HUES48 (cell line): ENCODE results near the gene SCCPDH.
"Not testable (repeated sequence)": the region's sequence is repeated elsewhere in the genome, so short reads cannot be mapped to it uniquely, and the experiment has no call there.

Experiments used
- H3K27ac ChIP-seq: one replicate; pipeline ENCODE4 v1.7.0; 2013; ENCODE audit warnings: low read depth, low read length, inconsistent platforms
- H3K27me3 ChIP-seq: 2 replicates; pipeline ENCODE4 v1.6.1; 2013; ENCODE audit warnings: mild to moderate bottlenecking, low read length; ENCODE audit not compliant: control insufficient read depth, insufficient read depth
- H3K36me3 ChIP-seq: 2 replicates; pipeline ENCODE4 v1.6.1; 2013; ENCODE audit warnings: low read length; ENCODE audit not compliant: control insufficient read depth, insufficient read depth
- H3K4me1 ChIP-seq: 2 replicates; pipeline ENCODE4 v1.6.1; 2013; ENCODE audit warnings: mild to moderate bottlenecking, low read length; ENCODE audit not compliant: control insufficient read depth, insufficient read depth
- H3K4me3 ChIP-seq: 2 replicates; pipeline ENCODE4 v1.5.1; 2013; ENCODE audit warnings: mild to moderate bottlenecking, low read depth, low read length
- H3K9ac ChIP-seq: 2 replicates; pipeline ENCODE4 v1.6.1; 2013; ENCODE audit warnings: mild to moderate bottlenecking, low read depth, low read length, moderate library complexity
- H3K9me3 ChIP-seq: 2 replicates; pipeline ENCODE4 v1.6.1; 2013; ENCODE audit warnings: low read length; ENCODE audit not compliant: control insufficient read depth, insufficient read depth

SCCPDH gene

GRCh38 chr1:246803883-246804282, 79.7 kb downstream of the SCCPDH start:
- no peaks in the 10 kb centered on the region; the same call in 1 of the 2 replicates for H3K4me1 ChIP-seq
- no peaks in the 10 kb centered on the region for H3K27me3 ChIP-seq
- H3K36me3 ChIP-seq: no peaks in the 10 kb centered on the region
- no peaks in the 10 kb centered on the region for H3K9me3 ChIP-seq
- H3K27ac ChIP-seq: no peak overlapping the region
- H3K9ac ChIP-seq: no peak overlapping the region
- no peak overlapping the region for H3K4me3 ChIP-seq

- Histone ChIP-seq H3K4me1 (no peaks in the 10 kb centered on the region), H3K4me3 (no peak overlapping the region), H3K36me3 (no peaks in the 10 kb centered on the region), H3K9me3 (no peaks in the 10 kb centered on the region), H3K27me3 (no peaks in the 10 kb centered on the region), H3K9ac (no peak overlapping the region), H3K27ac (no peak overlapping the region)
These were observed 81.0 kb downstream of the SCCPDH start for GRCh38 chr1:246805135-246805716.

DNA sequence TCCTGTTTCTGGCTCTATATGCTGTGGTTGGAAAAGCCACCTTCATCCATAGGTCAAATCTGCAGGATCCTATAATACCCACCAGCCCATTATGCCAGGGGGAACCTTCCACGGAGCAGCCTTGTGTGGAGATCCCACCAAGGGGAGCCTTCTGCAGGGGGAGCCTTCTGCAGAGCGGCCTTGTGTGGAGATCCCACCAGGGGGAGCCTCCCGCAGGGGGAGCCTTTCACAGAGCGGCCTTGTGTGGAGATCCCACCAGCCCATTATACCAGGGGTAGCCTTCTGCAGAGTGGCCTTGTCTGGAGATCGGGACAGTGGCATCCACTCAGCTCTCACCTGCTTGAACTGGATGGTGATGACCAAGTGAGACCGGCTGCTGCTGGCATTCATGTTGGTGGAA, 85.3 kb downstream of the SCCPDH start:
- Histone ChIP-seq H3K36me3 (no peaks in the 10 kb centered on the region), H3K27me3 (no peaks in the 10 kb centered on the region), H3K4me3 (no peak overlapping the region), H3K27ac (no peak overlapping the region), H3K9ac (no peak overlapping the region), H3K4me1 (peaks cover 9% of the 10 kb centered on the region; the same call in 1 of the 2 replicates), H3K9me3 (no peaks in the 10 kb centered on the region)

DNA sequence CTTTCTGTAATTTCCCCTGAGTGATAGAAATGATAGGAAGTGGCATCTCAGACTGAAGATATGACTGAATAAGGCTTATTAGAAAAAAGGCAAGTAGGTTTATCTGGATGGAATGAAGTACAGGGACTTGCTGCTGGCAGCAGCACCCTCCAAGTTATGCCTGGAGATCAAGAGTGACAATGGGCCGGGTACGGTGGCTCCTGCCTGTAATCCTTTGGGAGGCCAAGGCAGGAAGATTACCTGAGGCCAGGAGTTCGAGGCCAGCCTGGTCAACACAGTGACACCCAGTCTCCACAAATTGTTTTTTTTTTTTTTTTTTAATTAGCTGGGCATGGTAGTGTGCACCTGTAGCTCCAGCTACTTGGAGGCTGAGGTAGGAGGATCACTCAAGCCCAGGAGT, 87.8 kb downstream of the SCCPDH start:
- Histone ChIP-seq H3K9me3 (no peaks in the 10 kb centered on the region), H3K36me3 (no peaks in the 10 kb centered on the region), H3K27me3 (no peaks in the 10 kb centered on the region), H3K9ac (no peak overlapping the region), H3K4me1 (peaks cover 9% of the 10 kb centered on the region; the same call in 1 of the 2 replicates), H3K27ac (no peak overlapping the region), H3K4me3 (no peak overlapping the region)

DNA sequence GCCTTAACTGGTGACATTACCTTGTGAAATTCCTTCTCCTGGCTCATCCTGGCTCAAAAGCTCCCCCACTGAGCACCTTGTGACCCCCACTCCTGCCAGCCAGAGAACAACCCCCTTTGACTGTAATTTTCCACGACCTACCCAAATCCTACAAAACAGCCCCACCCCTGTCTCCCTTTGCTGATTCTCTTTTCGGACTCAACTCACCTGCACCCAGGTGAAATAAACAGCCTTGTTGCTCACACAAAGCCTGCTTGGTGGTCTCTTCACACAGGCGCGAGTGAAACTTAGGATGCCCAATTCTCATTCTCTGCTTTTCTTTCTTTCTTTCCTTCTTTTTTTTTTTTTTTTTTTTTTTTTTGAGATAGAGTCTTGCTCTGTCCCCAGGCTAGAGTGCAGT, 89.1 kb downstream of the SCCPDH start:
- H3K9ac ChIP-seq, H3K27ac ChIP-seq, H3K4me1 ChIP-seq, H3K36me3 ChIP-seq, H3K4me3 ChIP-seq, H3K9me3 ChIP-seq, H3K27me3 ChIP-seq: not testable (repeated sequence)

GRCh38 chr1:246814890-246815289, 90.7 kb downstream of the SCCPDH start:
- Histone ChIP-seq H3K4me1 (peaks cover 9% of the 10 kb centered on the region; the same call in 1 of the 2 replicates), H3K27me3 (no peaks in the 10 kb centered on the region), H3K9ac (no peak overlapping the region), H3K9me3 (no peaks in the 10 kb centered on the region), H3K27ac (no peak overlapping the region), H3K36me3 (no peaks in the 10 kb centered on the region), H3K4me3 (no peak overlapping the region)

GRCh38 chr1:246815693-246816270, 91.6 kb downstream of the SCCPDH start:
- Histone ChIP-seq H3K4me1 (peaks cover 9% of the 10 kb centered on the region; the same call in 1 of the 2 replicates), H3K27ac (no peak overlapping the region), H3K4me3 (no peak overlapping the region), H3K9ac (no peak overlapping the region), H3K27me3 (no peaks in the 10 kb centered on the region), H3K9me3 (no peaks in the 10 kb centered on the region), H3K36me3 (no peaks in the 10 kb centered on the region)
